Measurements from ENCODE around the gene ECI1. TPM values are rescaled to one million over a fixed set of nuclear protein-coding genes. Genes with fewer than 3 reads are reported as not detected.

ECI1 gene
- total RNA-seq, 4 donors from 2014 or later: 74.0 to 137 (median 79.3) TPM

GRCh38 chr16:2289282-2289681 is 37.9 kb upstream of the ECI1 start:
- DNase-seq: no peak
- intact Hi-C loops (cut with DNase I; ENCODE audit: low total_unique reads) (no loop called here), in situ Hi-C loops (cut with MboI; ENCODE audit: low sequenced_read_pairs in 4 of 4) (no loop called here)
- H3K9me3 ChIP-seq: no peaks in the 10 kb centered on the region
- H3K27ac ChIP-seq: no peak overlapping the region
- no peaks in the 10 kb centered on the region for H3K4me1 ChIP-seq
- H3K36me3 ChIP-seq: no peaks in the 10 kb centered on the region
- H3K27me3 ChIP-seq: no peaks in the 10 kb centered on the region
- no peak for ATAC-seq
- H3K4me3 ChIP-seq: no peak overlapping the region
- TF ChIP-seq, protein P1, sequence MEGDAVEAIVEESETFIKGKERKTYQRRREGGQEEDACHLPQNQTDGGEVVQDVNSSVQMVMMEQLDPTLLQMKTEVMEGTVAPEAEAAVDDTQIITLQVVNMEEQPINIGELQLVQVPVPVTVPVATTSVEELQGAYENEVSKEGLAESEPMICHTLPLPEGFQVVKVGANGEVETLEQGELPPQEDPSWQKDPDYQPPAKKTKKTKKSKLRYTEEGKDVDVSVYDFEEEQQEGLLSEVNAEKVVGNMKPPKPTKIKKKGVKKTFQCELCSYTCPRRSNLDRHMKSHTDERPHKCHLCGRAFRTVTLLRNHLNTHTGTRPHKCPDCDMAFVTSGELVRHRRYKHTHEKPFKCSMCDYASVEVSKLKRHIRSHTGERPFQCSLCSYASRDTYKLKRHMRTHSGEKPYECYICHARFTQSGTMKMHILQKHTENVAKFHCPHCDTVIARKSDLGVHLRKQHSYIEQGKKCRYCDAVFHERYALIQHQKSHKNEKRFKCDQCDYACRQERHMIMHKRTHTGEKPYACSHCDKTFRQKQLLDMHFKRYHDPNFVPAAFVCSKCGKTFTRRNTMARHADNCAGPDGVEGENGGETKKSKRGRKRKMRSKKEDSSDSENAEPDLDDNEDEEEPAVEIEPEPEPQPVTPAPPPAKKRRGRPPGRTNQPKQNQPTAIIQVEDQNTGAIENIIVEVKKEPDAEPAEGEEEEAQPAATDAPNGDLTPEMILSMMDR (IDR thresholded peaks at IDR 0.05 in 4 of 5, conservative IDR thresholded peaks at IDR 0.05 in 1 of 5): no peak
- TF ChIP-seq POLR2A (IDR thresholded peaks at IDR 0.05): no peak

DNA sequence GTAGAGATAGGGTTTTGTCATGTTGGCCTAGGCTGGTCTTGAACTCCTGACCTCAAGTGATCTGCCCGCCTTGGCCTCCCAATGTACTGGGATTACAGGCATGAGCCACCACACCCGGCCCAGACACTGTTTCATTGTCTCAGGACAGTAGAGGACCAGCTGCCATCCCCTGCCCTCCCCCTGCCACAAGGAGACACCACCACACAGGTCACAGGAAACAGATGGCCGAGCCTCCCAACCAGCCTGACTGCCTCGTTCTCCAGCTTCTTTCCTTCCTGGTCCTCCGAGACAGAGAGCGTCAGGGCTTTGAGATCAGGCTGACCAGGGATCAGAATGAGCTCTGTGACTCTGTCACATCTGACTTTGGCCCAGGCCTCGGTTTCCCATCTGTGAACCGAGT is 37.3 kb upstream of the ECI1 start:
- H3K27me3 ChIP-seq: no peaks in the 10 kb centered on the region
- H3K9me3 ChIP-seq: no peaks in the 10 kb centered on the region
- ATAC-seq (no peak), DNase-seq (no peak)
- intact Hi-C loops (cut with DNase I; ENCODE audit: low total_unique reads) (no loop called here), in situ Hi-C loops (cut with MboI; ENCODE audit: low sequenced_read_pairs in 4 of 4) (no loop called here)
- H3K27ac ChIP-seq: no peak overlapping the region
- no peak overlapping the region for H3K4me3 ChIP-seq
- H3K36me3 ChIP-seq: no peaks in the 10 kb centered on the region
- no peak for TF ChIP-seq POLR2A (IDR thresholded peaks at IDR 0.05)
- TF ChIP-seq, protein P1 (IDR thresholded peaks at IDR 0.05 in 4 of 5, conservative IDR thresholded peaks at IDR 0.05 in 1 of 5): no peak
- no peaks in the 10 kb centered on the region for H3K4me1 ChIP-seq

- no peaks in the 10 kb centered on the region for H3K4me1 ChIP-seq
- no peak overlapping the region for H3K27ac ChIP-seq
- H3K27me3 ChIP-seq: no peaks in the 10 kb centered on the region
- TF ChIP-seq, protein P1 (IDR thresholded peaks at IDR 0.05 in 4 of 5, conservative IDR thresholded peaks at IDR 0.05 in 1 of 5): no peak
- no peak for TF ChIP-seq POLR2A (IDR thresholded peaks at IDR 0.05)
- ATAC-seq (no peak), DNase-seq (no peak)
- in situ Hi-C loops (cut with MboI; ENCODE audit: low sequenced_read_pairs in 4 of 4): no loop called here
- no peak overlapping the region for H3K4me3 ChIP-seq
- H3K9me3 ChIP-seq: no peaks in the 10 kb centered on the region
- intact Hi-C loops (cut with DNase I; ENCODE audit: low total_unique reads): no loop called here
- no peaks in the 10 kb centered on the region for H3K36me3 ChIP-seq
Measured at GRCh38 chr16:2287916-2288547, 36.6 kb upstream of the ECI1 start.

GRCh38 chr16:2286550-2286949 is 35.2 kb upstream of the ECI1 start:
- in situ Hi-C loops (cut with MboI; ENCODE audit: low sequenced_read_pairs in 4 of 4) (no loop called here), intact Hi-C loops (cut with DNase I; ENCODE audit: low total_unique reads) (no loop called here)
- no peaks in the 10 kb centered on the region for H3K27me3 ChIP-seq
- no peaks in the 10 kb centered on the region for H3K36me3 ChIP-seq
- H3K4me3 ChIP-seq: no peak overlapping the region
- H3K9me3 ChIP-seq: no peaks in the 10 kb centered on the region
- TF ChIP-seq, protein P1 (IDR thresholded peaks at IDR 0.05 in 4 of 5, conservative IDR thresholded peaks at IDR 0.05 in 1 of 5): no peak
- no peak overlapping the region for H3K27ac ChIP-seq
- DNase-seq (no peak), ATAC-seq (no peak)
- no peaks in the 10 kb centered on the region for H3K4me1 ChIP-seq

- no peaks in the 10 kb centered on the region for H3K27me3 ChIP-seq
- in situ Hi-C loops (cut with MboI; ENCODE audit: low sequenced_read_pairs in 4 of 4) (no loop called here), intact Hi-C loops (cut with DNase I; ENCODE audit: low total_unique reads) (no loop called here)
- ATAC-seq (no peak), DNase-seq (no peak)
- H3K27ac ChIP-seq: no peak overlapping the region
- no peaks in the 10 kb centered on the region for H3K4me1 ChIP-seq
- H3K9me3 ChIP-seq: no peaks in the 10 kb centered on the region
- H3K36me3 ChIP-seq: peaks cover 0 to 4% of the 10 kb centered on the region in 2 donors
- TF ChIP-seq, protein P1 (IDR thresholded peaks at IDR 0.05 in 4 of 5, conservative IDR thresholded peaks at IDR 0.05 in 1 of 5): no peak
- no peak for TF ChIP-seq POLR2A (IDR thresholded peaks at IDR 0.05)
- H3K4me3 ChIP-seq: no peak overlapping the region
Measured at GRCh38 chr16:2285731-2286191, 34.4 kb upstream of the ECI1 start.

All from gastrocnemius medialis (tissue), 4 donors.